ENCODE data around the gene TMEM222.

- TF ChIP-seq, protein P1, sequence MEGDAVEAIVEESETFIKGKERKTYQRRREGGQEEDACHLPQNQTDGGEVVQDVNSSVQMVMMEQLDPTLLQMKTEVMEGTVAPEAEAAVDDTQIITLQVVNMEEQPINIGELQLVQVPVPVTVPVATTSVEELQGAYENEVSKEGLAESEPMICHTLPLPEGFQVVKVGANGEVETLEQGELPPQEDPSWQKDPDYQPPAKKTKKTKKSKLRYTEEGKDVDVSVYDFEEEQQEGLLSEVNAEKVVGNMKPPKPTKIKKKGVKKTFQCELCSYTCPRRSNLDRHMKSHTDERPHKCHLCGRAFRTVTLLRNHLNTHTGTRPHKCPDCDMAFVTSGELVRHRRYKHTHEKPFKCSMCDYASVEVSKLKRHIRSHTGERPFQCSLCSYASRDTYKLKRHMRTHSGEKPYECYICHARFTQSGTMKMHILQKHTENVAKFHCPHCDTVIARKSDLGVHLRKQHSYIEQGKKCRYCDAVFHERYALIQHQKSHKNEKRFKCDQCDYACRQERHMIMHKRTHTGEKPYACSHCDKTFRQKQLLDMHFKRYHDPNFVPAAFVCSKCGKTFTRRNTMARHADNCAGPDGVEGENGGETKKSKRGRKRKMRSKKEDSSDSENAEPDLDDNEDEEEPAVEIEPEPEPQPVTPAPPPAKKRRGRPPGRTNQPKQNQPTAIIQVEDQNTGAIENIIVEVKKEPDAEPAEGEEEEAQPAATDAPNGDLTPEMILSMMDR (conservative IDR thresholded peaks at IDR 0.05; ENCODE audit: low read depth, low read length), result no peak
- no peak for TF ChIP-seq EZH2 (IDR thresholded peaks at IDR 0.05; ENCODE audit: borderline replicate concordance, low read depth, low read length, poor library complexity, severe bottlenecking)
These were observed 28.0 kb upstream of the TMEM222 start for GRCh38 chr1:27293915-27294314.

Data from A673 (cell line).